Fibroblast of the conjunctiva (primary cell): Measurements from ENCODE around the gene AJUBA.

Source experiments
- DNase-seq: peaks from one replicate; pipeline ENCODE4 v3.0.0-alpha.2; 2010; ENCODE audit warnings: low read depth

Gene AJUBA

DNA sequence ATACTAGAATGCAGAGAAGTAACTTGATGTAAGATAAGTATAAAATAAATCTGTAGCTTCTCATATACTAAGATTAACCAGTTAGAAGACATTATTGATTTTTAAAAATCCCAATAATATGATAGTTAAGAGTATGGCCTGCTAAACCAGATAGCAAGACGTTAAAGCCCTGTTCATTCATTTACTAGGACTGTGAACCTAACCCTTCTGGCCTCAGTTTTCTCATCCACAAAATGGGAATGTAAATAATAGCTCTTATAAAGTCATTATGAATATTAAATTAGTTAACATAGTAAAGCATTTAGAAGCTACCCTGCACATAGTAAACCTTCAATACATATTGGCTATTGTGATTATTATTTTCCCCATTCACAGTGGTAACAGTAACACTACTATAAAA lies 47.2 kb downstream of the AJUBA start:
- no peak for DNase-seq

DNA sequence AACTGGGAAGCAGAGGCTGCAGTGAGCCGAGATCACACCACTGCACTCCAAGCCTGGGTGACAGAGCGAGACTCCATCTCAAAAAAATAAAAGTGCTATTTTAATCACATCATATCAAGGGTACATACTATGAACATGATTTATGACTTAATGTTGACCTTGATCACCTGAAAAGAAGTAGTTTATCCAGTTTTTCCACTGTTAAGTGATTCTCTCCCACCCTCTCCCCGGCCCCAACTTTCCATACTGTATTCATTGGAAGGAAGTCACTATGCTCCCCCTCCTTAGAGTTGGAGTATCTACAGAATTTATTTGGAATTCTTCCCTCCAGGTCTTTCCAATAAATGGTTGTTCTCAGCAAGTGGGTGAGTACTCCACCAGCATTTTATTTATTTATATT lies 50.2 kb downstream of the AJUBA start:
- no peak for DNase-seq

DNA sequence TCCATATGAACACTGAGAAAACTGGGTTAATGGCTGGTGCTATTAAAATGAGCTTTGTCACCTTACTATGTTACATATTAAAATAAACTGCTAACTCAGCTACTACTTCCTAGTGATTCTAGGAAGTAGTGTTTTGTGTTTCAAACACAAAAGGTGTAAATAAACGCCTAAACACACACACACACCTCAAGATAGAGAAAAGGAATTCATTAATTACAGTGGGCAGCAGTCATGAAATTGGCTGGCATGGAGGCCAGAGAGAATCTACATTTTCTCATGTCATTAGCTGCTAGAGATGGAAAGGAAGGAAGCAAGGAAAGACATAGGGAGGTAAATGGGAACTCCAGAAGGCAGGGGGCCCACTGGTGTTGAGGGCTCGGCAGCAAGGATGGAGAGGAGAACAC lies 52.4 kb downstream of the AJUBA start:
- DNase-seq = no peak

DNA sequence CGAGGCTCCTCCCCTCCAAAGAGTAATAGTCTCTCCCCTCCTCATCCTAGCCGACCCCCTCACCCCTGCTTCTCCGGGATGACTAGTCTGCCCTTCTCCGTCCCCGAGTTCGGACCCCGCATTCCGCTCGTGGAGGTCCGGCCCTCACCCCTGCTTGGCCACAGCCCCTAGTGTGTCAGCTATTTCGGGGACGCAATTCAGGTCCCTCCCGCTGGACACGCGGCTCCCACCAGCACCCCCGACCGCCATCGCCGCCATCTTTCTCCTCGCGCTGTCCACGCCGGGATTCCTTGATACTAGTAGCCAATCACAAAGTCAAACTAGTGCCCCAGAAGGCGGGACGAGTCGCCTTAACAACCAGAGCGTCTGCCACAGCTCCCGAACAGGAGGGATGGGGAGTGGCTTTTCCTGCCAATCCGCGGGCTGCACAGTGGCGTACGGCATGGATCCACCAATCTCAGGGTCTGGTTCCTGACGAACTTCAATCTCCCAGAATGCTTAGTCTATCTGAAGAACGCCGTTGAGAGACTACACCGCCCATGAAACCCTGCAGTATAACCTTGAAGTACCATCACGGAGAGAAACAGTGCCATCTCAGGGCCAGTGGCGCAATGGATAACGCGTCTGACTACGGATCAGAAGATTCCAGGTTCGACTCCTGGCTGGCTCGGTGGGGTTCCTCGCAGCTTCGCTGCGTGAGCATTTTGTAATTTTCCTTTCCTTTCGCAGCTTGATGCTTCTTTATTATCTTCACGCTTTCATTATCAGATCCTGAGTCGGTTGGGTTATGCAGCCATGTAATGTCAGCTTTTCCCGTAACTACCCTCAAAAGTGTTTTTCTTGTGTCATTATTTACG lies 53.0 kb downstream of the AJUBA start, which contains the start of gene PRMT5:
PRMT5 (minus strand) TSS at position 273 of the 857 bp plus-strand sequence; CDS start at position 258, 15 bp downstream.
- peak; percentile 100 for DNase-seq

DNA sequence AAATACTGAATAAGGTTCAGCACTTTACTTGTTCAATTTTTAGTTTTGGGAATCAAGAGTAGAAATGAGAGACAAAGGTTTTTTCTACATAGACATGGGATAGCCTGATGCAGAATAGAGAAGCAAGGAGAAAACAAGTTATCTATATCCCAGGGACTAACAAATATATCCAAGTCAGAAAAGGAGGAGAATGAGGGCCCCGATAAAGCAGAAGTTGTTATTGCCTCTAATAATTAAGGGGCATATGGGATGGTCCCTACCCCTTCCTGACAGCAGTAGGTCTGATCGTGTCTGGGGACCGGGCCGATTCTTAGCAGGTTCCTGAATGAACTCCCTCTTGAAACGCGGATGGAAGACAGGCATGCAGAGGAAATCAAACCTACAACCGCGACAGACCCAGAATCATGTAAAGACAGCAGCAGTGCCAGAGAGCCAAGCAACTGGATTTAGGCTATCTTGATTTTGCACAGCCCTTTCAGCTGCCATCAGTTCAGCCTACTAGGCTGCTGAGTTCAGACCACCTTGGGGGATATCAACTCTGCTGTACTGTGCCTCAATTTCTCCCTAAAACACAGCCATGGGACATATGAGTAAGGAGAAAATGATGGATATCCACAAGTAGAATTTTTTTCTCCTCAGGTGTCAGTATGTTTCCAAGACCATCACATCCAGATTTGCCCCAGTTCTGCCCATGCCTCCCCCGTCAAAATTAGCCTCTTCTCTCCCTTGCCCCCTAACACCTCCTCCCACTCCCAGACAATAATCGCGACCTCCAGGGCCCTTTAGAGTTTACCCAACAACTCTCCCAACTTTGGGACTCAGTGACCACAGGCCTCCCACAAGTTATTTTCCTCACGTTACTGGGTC lies 53.9 kb downstream of the AJUBA start:
- DNase-seq = no peak

DNA sequence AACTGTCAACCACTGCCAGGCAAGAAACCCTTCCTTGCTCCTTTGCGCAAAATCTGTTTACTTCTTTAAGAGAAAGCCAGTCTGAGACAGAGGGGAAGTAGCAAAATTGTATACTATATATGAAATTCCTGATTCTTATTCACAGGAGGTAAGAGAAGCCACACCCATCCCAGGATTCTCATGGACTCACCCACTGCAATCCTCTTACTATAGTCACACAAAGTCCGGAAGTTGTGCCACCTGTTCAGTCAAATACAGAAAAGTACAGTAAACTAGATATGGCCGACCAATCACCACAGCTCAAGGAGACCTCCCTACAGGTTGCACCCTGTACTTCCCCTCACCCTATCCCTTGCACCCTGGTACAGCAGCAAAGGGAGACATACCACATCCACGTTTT lies 56.0 kb downstream of the AJUBA start:
- no peak for DNase-seq

DNA sequence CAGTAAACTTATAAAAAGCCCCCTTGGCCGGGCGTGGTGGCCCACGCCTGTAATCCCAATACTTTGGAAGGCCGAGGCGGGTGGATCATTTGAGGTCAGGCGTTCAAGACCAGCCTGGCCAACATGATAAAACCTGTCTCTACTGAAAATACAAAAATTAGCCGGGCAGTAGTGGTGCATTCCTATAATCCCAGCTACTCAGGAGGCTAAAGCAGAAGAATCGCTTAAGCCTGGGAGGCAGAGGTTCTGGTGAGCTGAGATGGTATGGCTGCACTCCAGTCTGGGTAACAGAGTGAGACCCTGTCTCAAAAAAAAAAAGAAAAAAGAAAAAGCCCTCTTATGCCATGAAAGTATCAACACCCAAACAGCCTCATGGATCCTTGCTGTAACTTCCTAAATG lies 56.8 kb downstream of the AJUBA start:
- no peak for DNase-seq

DNA sequence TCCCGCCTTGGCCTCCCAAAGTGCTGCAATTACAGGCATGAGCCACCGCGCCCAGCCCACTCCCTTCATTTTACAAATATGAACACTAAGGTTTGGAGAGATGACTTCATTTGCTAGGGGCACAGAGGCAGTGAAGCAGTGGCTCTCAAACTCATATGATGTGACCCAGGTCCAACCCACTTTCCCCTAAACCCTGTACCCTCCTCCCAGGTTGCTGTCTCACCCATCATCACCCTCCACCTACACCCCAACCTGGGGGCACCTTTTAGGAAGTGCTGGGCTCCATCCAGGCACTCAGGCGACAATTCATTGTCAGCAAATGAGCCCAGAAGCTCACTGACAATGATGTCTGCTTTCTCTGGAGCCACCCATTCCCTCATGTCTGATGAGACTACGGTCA lies 58.6 kb downstream of the AJUBA start:
- no peak for DNase-seq

DNA sequence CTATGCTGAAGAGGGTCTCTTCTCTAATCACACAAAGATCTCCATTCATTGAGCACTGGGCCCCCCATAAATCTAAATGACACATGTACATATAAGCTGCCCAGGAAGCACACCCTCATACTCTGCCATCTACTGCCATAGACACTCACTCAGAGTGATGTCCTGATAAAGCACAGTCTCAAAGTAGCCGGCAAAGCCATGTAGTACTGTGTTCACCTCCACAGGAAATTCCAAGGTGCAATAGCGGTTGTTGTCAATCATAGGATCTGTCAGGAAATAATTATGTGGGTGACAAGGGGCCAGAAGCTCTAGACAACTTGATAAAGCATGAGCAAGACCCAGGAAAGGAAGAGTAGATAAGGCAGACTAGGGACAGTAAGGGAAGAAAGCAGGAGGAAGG lies 60.1 kb downstream of the AJUBA start:
- no peak for DNase-seq
